Keratinocyte (primary cell): ENCODE measurements around the gene RAB14. TPM values are rescaled to one million over a fixed set of nuclear protein-coding genes. Genes with fewer than 3 reads are reported as not detected.

Experiments
- DNase-seq: peaks from one replicate; pipeline ENCODE4 v3.0.0-alpha.2; 2011; ENCODE audit warnings: low read depth, missing footprints, low spot score
- FAIRE-seq: peaks from 2 replicates; lab custom pipeline; 2011; peaks lifted over from hg19 to GRCh38; lab: Jason Lieb, UNC
- H2AFZ ChIP-seq: 2 replicates; pipeline ENCODE4 v1.6.0; 2012; ENCODE audit warnings: low read length, control low read depth, inconsistent platforms; ENCODE audit not compliant: control insufficient read depth
- H3K27ac ChIP-seq: 2 replicates; pipeline ENCODE4 v1.5.1; 2011; ENCODE audit warnings: low read length; ENCODE audit not compliant: control insufficient read depth, insufficient read depth
- H3K27me3 ChIP-seq: 3 replicates; pipeline ENCODE4 v1.6.0; 2011; ENCODE audit warnings: low read length; ENCODE audit not compliant: control insufficient read depth, insufficient read depth; ENCODE audit errors: extremely low read depth
- H3K36me3 ChIP-seq, 2 experiments: 2 replicates in 1 of 2; 3 replicates in 1 of 2; pipeline ENCODE4 v1.5.1; 2011; ENCODE audit warnings: low read length in 2 of 2, mild to moderate bottlenecking in 1 of 2; ENCODE audit not compliant: control insufficient read depth in 2 of 2, insufficient read depth in 2 of 2; ENCODE audit errors: extremely low read depth in 1 of 2
- H3K4me1 ChIP-seq: 3 replicates; pipeline ENCODE4 v1.5.1; 2011; ENCODE audit warnings: low read length; ENCODE audit not compliant: control insufficient read depth, insufficient read depth; ENCODE audit errors: extremely low read depth
- H3K4me2 ChIP-seq: 3 replicates; pipeline ENCODE4 v1.6.0; 2011; ENCODE audit warnings: low read depth, low read length; ENCODE audit not compliant: control insufficient read depth, insufficient read depth; ENCODE audit errors: extremely low read depth
- H3K4me3 ChIP-seq, 3 experiments: fragments of 200-600 bp in 1 of 3; sonication (generic) in 1 of 3; 2 replicates in 2 of 3; 3 replicates in 1 of 3; pipeline ENCODE4 v1.5.1; 2011 to 2016; ENCODE audit warnings: low read length in 3 of 3, mild to moderate bottlenecking in 3 of 3, control low read depth in 2 of 3, inconsistent platforms in 1 of 3, low read depth in 1 of 3, mixed read lengths in 1 of 3, mixed run types in 1 of 3, moderate library complexity in 1 of 3; ENCODE audit not compliant: control insufficient read depth in 2 of 3, insufficient read depth in 2 of 3; ENCODE audit errors: extremely low read depth in 1 of 3
- H3K79me2 ChIP-seq: 2 replicates; pipeline ENCODE4 v1.6.0; 2012; ENCODE audit warnings: low read length; ENCODE audit not compliant: control insufficient read depth, insufficient read depth
- H3K9ac ChIP-seq: 3 replicates; pipeline ENCODE4 v1.6.0; 2011; ENCODE audit warnings: low read length; ENCODE audit not compliant: control insufficient read depth, insufficient read depth; ENCODE audit errors: extremely low read depth
- H3K9me1 ChIP-seq: 3 replicates; pipeline ENCODE4 v1.6.0; 2011; ENCODE audit warnings: low read length; ENCODE audit not compliant: control insufficient read depth, insufficient read depth; ENCODE audit errors: extremely low read depth
- H3K9me3 ChIP-seq: 2 replicates; pipeline ENCODE4 v1.5.1; 2012; ENCODE audit warnings: low read depth, low read length; ENCODE audit not compliant: control insufficient read depth
- H4K20me1 ChIP-seq: 3 replicates; pipeline ENCODE4 v1.6.0; 2011; ENCODE audit warnings: low read length; ENCODE audit not compliant: control insufficient read depth, insufficient read depth; ENCODE audit errors: extremely low read depth
- CTCF ChIP-seq, 3 experiments: IDR thresholded peaks in 1 of 3; conservative IDR thresholded peaks in 1 of 3; optimal IDR thresholded peaks in 1 of 3; 2 replicates in 2 of 3; 3 replicates in 1 of 3; pipeline versions ENCODE3 to v1.5.1; 2011; ENCODE audit warnings: low read length in 3 of 3, mild to moderate bottlenecking in 3 of 3, moderate library complexity in 2 of 3, control low read depth in 1 of 3, inconsistent platforms in 1 of 3; ENCODE audit not compliant: insufficient read depth in 2 of 3; ENCODE audit errors: extremely low read depth in 1 of 3
- EZH2 ChIP-seq: IDR thresholded peaks from one replicate; pipeline ENCODE4 v1.6.1; 2012; ENCODE audit warnings: inconsistent platforms, mild to moderate bottlenecking, low read length, moderate library complexity
- dilution Hi-C: fragments of 300-500 bp; cut with MboI; formaldehyde crosslinking; loops from one replicate; pipeline ENCODE4 v1.7.0; 2020; ENCODE audit warnings: low sequenced_read_pairs; ENCODE audit not compliant: extremely low pct_ligation_motif_present
- polyA plus RNA-seq, 5 experiments: library from polyadenylated mRNA; depleted of rRNA in 3 of 5; stranded (reverse) in 3 of 5; stranded (forward) in 1 of 5; unstranded in 1 of 5; fragments of >200 nt; gene quantifications; 1 replicate in 1 of 5; 2 replicates in 3 of 5; 3 replicates in 1 of 5; pipeline versions ENCODE4 v1.2.1 to v1.2.3, GENCODE V29; 2011 to 2012; ENCODE audit warnings: missing spikeins in 2 of 5, low read depth in 1 of 5, low replicate concordance in 1 of 5

Gene RAB14
- polyA plus RNA-seq, 1 donor (not counting 4 experiments of a cell fraction or from before 2014, with no cell fraction given) = 42.8 TPM

GRCh38 chr9:121246821-121247561 lies 45.3 kb upstream of the RAB14 start:
- TF ChIP-seq EZH2 (no peak), CTCF (optimal IDR thresholded peaks at IDR 0.05 in 1 of 3, IDR thresholded peaks at IDR 0.05 in 1 of 3, conservative IDR thresholded peaks at IDR 0.05 in 1 of 3; ENCODE audit: extremely low read depth in 1 of 3, insufficient read depth in 2 of 3, low read length in 3 of 3) (no peak)
- H3K9ac ChIP-seq = no peak overlapping the region
- H3K27ac ChIP-seq = no peak overlapping the region
- no peaks in the 10 kb centered on the region for H3K9me3 ChIP-seq
- H4K20me1 ChIP-seq = no peaks in the 10 kb centered on the region
- no peak for FAIRE-seq
- H3K79me2 ChIP-seq = no peaks in the 10 kb centered on the region
- no peak overlapping the region for H3K4me3 ChIP-seq
- no peaks in the 10 kb centered on the region for H3K36me3 ChIP-seq
- no peak overlapping the region for H3K4me2 ChIP-seq
- dilution Hi-C loops = no loop called here
- H3K9me1 ChIP-seq = no peaks in the 10 kb centered on the region
- peaks cover 3% of the 10 kb centered on the region for H3K4me1 ChIP-seq
- no peak for DNase-seq
- no peak overlapping the region for H2AFZ ChIP-seq
- no peaks in the 10 kb centered on the region for H3K27me3 ChIP-seq

GRCh38 chr9:121242959-121243346 lies 41.3 kb upstream of the RAB14 start:
- Histone ChIP-seq H4K20me1 (no peaks in the 10 kb centered on the region), H3K4me1 (peaks cover 3% of the 10 kb centered on the region), H3K9me3 (no peaks in the 10 kb centered on the region), H3K4me2 (no peak overlapping the region), H3K36me3 (no peaks in the 10 kb centered on the region), H3K4me3 (no peak overlapping the region), H3K79me2 (no peaks in the 10 kb centered on the region), H3K9ac (no peak overlapping the region), H3K9me1 (no peaks in the 10 kb centered on the region), H3K27ac (no peak overlapping the region), H2AFZ (no peak overlapping the region), H3K27me3 (no peaks in the 10 kb centered on the region)
- no peak for TF ChIP-seq EZH2
- TF ChIP-seq CTCF (optimal IDR thresholded peaks at IDR 0.05 in 1 of 3, IDR thresholded peaks at IDR 0.05 in 1 of 3, conservative IDR thresholded peaks at IDR 0.05 in 1 of 3; ENCODE audit: extremely low read depth in 1 of 3, insufficient read depth in 2 of 3, low read length in 3 of 3) = no peak
- dilution Hi-C loops = no loop called here
- FAIRE-seq = no peak
- no peak for DNase-seq
